H1 (cell line): ENCODE results near the gene PIM2. TPM values are rescaled to one million over a fixed set of nuclear protein-coding genes. Genes with fewer than 3 reads are reported as not detected.

Experiments
- CTCF ChIA-PET: fragments of 300-600 bp; sonication (Branson Sonifier 250); formaldehyde crosslinking; loops from one replicate; lab custom pipeline; 2021; ENCODE audit not compliant: partially characterized antibody; lab: Charles Lee
- POLR2A ChIA-PET: fragments of 300-600 bp; sonication (Branson Sonifier 250); formaldehyde crosslinking; loops from one replicate; lab custom pipeline; 2021; ENCODE audit warnings: inconsistent platforms; ENCODE audit not compliant: partially characterized antibody; lab: Charles Lee
- DNase-seq, 2 experiments: peaks; one replicate each; pipeline versions ENCODE4 v3.0.0 to v3.0.0-alpha.2; 2010 to 2022; ENCODE audit warnings: low spot score in 2 of 2, low read depth in 1 of 2, mixed read lengths in 1 of 2
- FAIRE-seq: peaks from 2 replicates; lab custom pipeline; 2011; peaks lifted over from hg19 to GRCh38; lab: Jason Lieb, UNC
- H2AFZ ChIP-seq: 2 replicates; pipeline ENCODE4 v1.8.1; 2012; ENCODE audit warnings: low read length, inconsistent platforms
- H2AK5ac ChIP-seq: 2 replicates; pipeline ENCODE4 v1.6.1; 2013; ENCODE audit warnings: low read depth, low read length
- H2BK120ac ChIP-seq: replicated peaks from 2 replicates; pipeline ENCODE3; 2013; ENCODE audit warnings: low read depth, low read length, inconsistent platforms
- H2BK12ac ChIP-seq: 2 replicates; pipeline ENCODE4 v1.6.1; 2013; ENCODE audit warnings: low read depth, low read length
- H2BK15ac ChIP-seq: 2 replicates; pipeline ENCODE4 v1.6.1; 2013; ENCODE audit warnings: low read length
- H2BK20ac ChIP-seq: 2 replicates; pipeline ENCODE4 v1.6.1; 2013; ENCODE audit warnings: low read length
- H2BK5ac ChIP-seq: 2 replicates; pipeline ENCODE4 v1.6.1; 2013; ENCODE audit warnings: low read depth, low read length
- H3K14ac ChIP-seq: 2 replicates; pipeline ENCODE4 v1.6.1; 2013; ENCODE audit warnings: inconsistent platforms; ENCODE audit not compliant: insufficient read length
- H3K18ac ChIP-seq: 2 replicates; pipeline ENCODE4 v1.6.1; 2013; ENCODE audit warnings: low read length; ENCODE audit errors: extremely low read depth
- H3K23ac ChIP-seq: 2 replicates; pipeline ENCODE4 v1.6.1; 2013; ENCODE audit warnings: inconsistent platforms; ENCODE audit not compliant: insufficient read length
- H3K23me2 ChIP-seq: 2 replicates; pipeline ENCODE4 v1.6.1; 2013; ENCODE audit warnings: low read depth, low read length
- H3K27ac ChIP-seq: 2 replicates; pipeline ENCODE4 v1.6.1; 2011; ENCODE audit warnings: low read depth, low read length, inconsistent platforms
- H3K27me3 ChIP-seq, 4 experiments: replicated peaks in 1 of 4; 1 replicate in 1 of 4; 2 replicates in 3 of 4; pipeline versions ENCODE4 v1.6.1 to v1.8.1; 2011 to 2013; ENCODE audit warnings: low read length in 3 of 4, mild to moderate bottlenecking in 3 of 4, inconsistent platforms in 2 of 4, mixed read lengths in 2 of 4, moderate library complexity in 1 of 4; ENCODE audit not compliant: control insufficient read depth in 3 of 4, insufficient read depth in 3 of 4; ENCODE audit errors: extremely low read depth in 1 of 4
- H3K36me3 ChIP-seq, 4 experiments: 2 replicates each; pipeline versions ENCODE4 v1.6.1 to v1.8.1; 2011 to 2013; ENCODE audit warnings: mild to moderate bottlenecking in 4 of 4, low read length in 3 of 4, moderate library complexity in 2 of 4, control low read depth in 1 of 4, inconsistent platforms in 1 of 4; ENCODE audit not compliant: insufficient read depth in 4 of 4, control insufficient read depth in 2 of 4
- H3K4ac ChIP-seq: replicated peaks from 2 replicates; pipeline ENCODE3; 2013; ENCODE audit warnings: low read length, low read depth, mixed read lengths, inconsistent platforms; ENCODE audit not compliant: insufficient read length
- H3K4me1 ChIP-seq, 4 experiments: replicated peaks in 1 of 4; 1 replicate in 1 of 4; 2 replicates in 3 of 4; pipeline versions ENCODE4 v1.6.1 to v1.8.1; 2011 to 2013; ENCODE audit warnings: low read length in 3 of 4, inconsistent platforms in 2 of 4, mixed read lengths in 1 of 4; ENCODE audit not compliant: insufficient read depth in 4 of 4, control insufficient read depth in 3 of 4
- H3K4me2 ChIP-seq, 2 experiments: 2 replicates each; pipeline versions ENCODE4 v1.6.1 to v1.8.1; 2011 to 2013; ENCODE audit warnings: low read depth in 2 of 2, low read length in 2 of 2, control low read depth in 1 of 2, inconsistent platforms in 1 of 2, mild to moderate bottlenecking in 1 of 2; ENCODE audit not compliant: insufficient read depth in 1 of 2
- H3K4me3 ChIP-seq, 4 experiments: fragments of 200-600, 300-600 bp in 1 of 4; sonication (generic), shearing (Covaris generic), sonication (Bioruptor Twin) in 1 of 4; 2 replicates each; pipeline versions ENCODE4 v1.5.1 to v1.8.1; 2011 to 2016; ENCODE audit warnings: low read length in 4 of 4, low read depth in 3 of 4, control low read depth in 2 of 4, inconsistent platforms in 2 of 4, mild to moderate bottlenecking in 2 of 4, mixed read lengths in 1 of 4, moderate library complexity in 1 of 4; ENCODE audit not compliant: insufficient read depth in 2 of 4; ENCODE audit errors: extremely low read depth in 1 of 4
- H3K56ac ChIP-seq: replicated peaks from 2 replicates; pipeline ENCODE3; 2013; ENCODE audit warnings: low read depth, mild to moderate bottlenecking, mixed read lengths, low read length, inconsistent platforms; ENCODE audit not compliant: insufficient read length
- H3K79me1 ChIP-seq: 2 replicates; pipeline ENCODE4 v1.6.1; 2013; ENCODE audit warnings: low read depth, low read length, control low read depth
- H3K79me2 ChIP-seq, 2 experiments: 2 replicates each; pipeline versions ENCODE4 v1.6.1 to v1.8.1; 2012 to 2013; ENCODE audit warnings: low read length in 2 of 2, mild to moderate bottlenecking in 2 of 2, inconsistent platforms in 1 of 2; ENCODE audit not compliant: insufficient read depth in 2 of 2, control insufficient read depth in 1 of 2
- H3K9ac ChIP-seq, 4 experiments: replicated peaks in 1 of 4; 1 replicate in 1 of 4; 2 replicates in 3 of 4; pipeline versions ENCODE4 v1.6.1 to v1.8.1; 2011 to 2013; ENCODE audit warnings: low read depth in 3 of 4, low read length in 3 of 4, control low read depth in 2 of 4, mild to moderate bottlenecking in 2 of 4, moderate library complexity in 2 of 4, inconsistent platforms in 1 of 4; ENCODE audit errors: extremely low read depth in 1 of 4
- H3K9me3 ChIP-seq, 2 experiments: 2 replicates each; pipeline versions ENCODE4 v1.6.1 to v1.8.1; 2012 to 2013; ENCODE audit warnings: mild to moderate bottlenecking in 2 of 2, moderate library complexity in 2 of 2, control low read depth in 1 of 2, inconsistent platforms in 1 of 2, low read depth in 1 of 2, low read length in 1 of 2, mixed read lengths in 1 of 2; ENCODE audit not compliant: insufficient read depth in 2 of 2
- H4K20me1 ChIP-seq, 2 experiments: replicated peaks in 1 of 2; 2 replicates each; pipeline versions ENCODE3 to v1.8.1; 2011 to 2013; ENCODE audit warnings: inconsistent platforms in 2 of 2, low read length in 2 of 2, mild to moderate bottlenecking in 1 of 2; ENCODE audit not compliant: insufficient read depth in 2 of 2, control insufficient read depth in 1 of 2
- H4K5ac ChIP-seq: 2 replicates; pipeline ENCODE4 v1.6.1; 2013; ENCODE audit warnings: low read length, low read depth, mixed read lengths, inconsistent platforms; ENCODE audit not compliant: insufficient read length
- H4K8ac ChIP-seq: 2 replicates; pipeline ENCODE4 v1.8.0; 2013; ENCODE audit warnings: mild to moderate bottlenecking, moderate library complexity, low read length, inconsistent platforms; ENCODE audit not compliant: insufficient read depth; ENCODE audit errors: extremely low read depth
- H4K91ac ChIP-seq: replicated peaks from 2 replicates; pipeline ENCODE3; 2013; ENCODE audit warnings: low read length, mixed read lengths, inconsistent platforms; ENCODE audit not compliant: insufficient read length
- CBX5 ChIP-seq: fragments of 300-800, 300-1000 bp; sonication (generic); IDR thresholded peaks from 2 replicates; pipeline ENCODE4 v1.7.1; 2016; ENCODE audit warnings: antibody characterized with exemption, low read length, low read depth
- EZH2 ChIP-seq: fragments of 200-600 bp; sonication (generic); IDR thresholded peaks from 2 replicates; pipeline ENCODE4 v1.7.1; 2012; ENCODE audit warnings: low read depth, mild to moderate bottlenecking, moderate library complexity, low read length, inconsistent platforms; ENCODE audit not compliant: severe bottlenecking
- POLR2AphosphoS5 ChIP-seq: IDR thresholded peaks from 2 replicates; pipeline ENCODE4 v1.6.1; 2011; ENCODE audit warnings: low read depth, low read length
- RNF2 ChIP-seq: fragments of 200-900, 300-1000 bp; sonication (generic); IDR thresholded peaks from 2 replicates; pipeline ENCODE4 v1.7.1; 2016; ENCODE audit warnings: borderline replicate concordance, low read depth, mild to moderate bottlenecking, antibody characterized with exemption, low read length; ENCODE audit not compliant: poor library complexity, severe bottlenecking; ENCODE audit errors: missing control alignments
- TAF7 ChIP-seq: optimal IDR thresholded peaks from 2 replicates; pipeline ENCODE3; 2011; ENCODE audit warnings: low read depth, mild to moderate bottlenecking, inconsistent platforms, low read length, moderate library complexity, borderline replicate concordance
- USF2 ChIP-seq: IDR thresholded peaks from 2 replicates; pipeline ENCODE4 v1.6.1; 2011; ENCODE audit warnings: low read length, improper control_type of control experiment
- WGBS, 2 experiments: shearing (Covaris generic) in 1 of 2; methylation state at CpG; one replicate each; pipeline versions ENCODE4 v1.1.6 to v1.1.7; 2013 to 2015; ENCODE audit warnings: low lambda C conversion rate in 2 of 2, mixed read lengths in 2 of 2, inconsistent platforms in 1 of 2, low coverage in 1 of 2, missing lambda C conversion rate in 1 of 2; ENCODE audit not compliant: insufficient replicate concordance in 2 of 2, insufficient coverage in 1 of 2, insufficient read length in 1 of 2; ENCODE audit errors: extremely low coverage in 1 of 2, missing lambda C conversion rate in 1 of 2; 5-methylcytosine and 5-hydroxymethylcytosine counted together
- polyA plus RNA-seq, 7 experiments: library from polyadenylated mRNA; depleted of rRNA in 3 of 7; stranded (reverse) in 5 of 7; unstranded in 2 of 7; fragments of >200 nt in 5 of 7; fragments of 200-250 nt in 2 of 7; gene quantifications; 1 replicate in 5 of 7; 2 replicates in 1 of 7; 4 replicates in 1 of 7; pipeline versions ENCODE4 v1.2.1 to v1.2.3, GENCODE V29; 2011 to 2013; ENCODE audit warnings: missing spikeins in 2 of 7, mixed read lengths in 2 of 7
- total RNA-seq: library from RNA; stranded (reverse); fragmentation: NEBNext Ultra II Directional; extraction: Animal tissue kit (Norgen Biotek cat#: 25700); gene quantifications from 2 replicates; pipeline ENCODE4 v1.2.1, GENCODE V29; 2021

Gene PIM2
- total and polyA plus RNA-seq, 2 of the 8 experiments (the other 6 are each of a cell fraction or from before 2014, with no cell fraction given): 180 to 203 TPM

- Histone ChIP-seq H2BK120ac (no peak overlapping the region), H3K9me3 (no peaks in the 10 kb centered on the region; a peak in 1 of 4 replicates), H2BK15ac (no peak overlapping the region), H3K9ac (peak overlapping the region; percentile 74 to 96 (median 83)), H2BK12ac (no peak overlapping the region), H2AK5ac (no peak overlapping the region), H3K27ac (peak overlapping the region; percentile 81; the same call in 1 of the 2 replicates), H3K79me1 (no peaks in the 10 kb centered on the region), H3K23ac (no peak overlapping the region), H3K4me3 (peak overlapping the region; percentile 72 to 96 (median 88)), H4K20me1 (peaks cover 14 to 24% of the 10 kb centered on the region in 2 experiments), H3K36me3 (peaks cover 11 to 41% (median 28%) of the 10 kb centered on the region in 4 experiments; a peak in 7 of 8 replicates), H4K8ac (no peak overlapping the region), H4K5ac (peak overlapping the region; percentile 21), H2BK20ac (no peak overlapping the region), H2AFZ (no peak overlapping the region), H3K56ac (peak overlapping the region; percentile 53), H3K27me3 (no peaks in the 10 kb centered on the region), H3K79me2 (peaks cover 16 to 59% of the 10 kb centered on the region in 2 experiments), H3K4me1 (peaks cover 8 to 15% (median 14%) of the 10 kb centered on the region in 4 experiments), H3K4ac (no peak overlapping the region), H3K14ac (no peak overlapping the region), H3K4me2 (peak overlapping the region; percentile 46 to 83), H3K18ac (no peak overlapping the region; the same call in 1 of the 2 replicates), H2BK5ac (peak overlapping the region; percentile 93; the same call in 1 of the 2 replicates), H3K23me2 (peaks cover 11% of the 10 kb centered on the region), H4K91ac (no peak overlapping the region)
- CTCF ChIA-PET: no interaction called here
- 0% methylated on average over 1 of the region's 23 CpGs; no CpG with 5 or more reads in 1 of the 2 experiments for WGBS, 2 experiments
- TF ChIP-seq CBX5 (no peak), RNF2 (no peak), TAF7 (no peak), EZH2 (no peak), POLR2AphosphoS5 (0 out of 2 replicates have a peak, but pooled peaks have one; percentile 14), USF2 (no peak)
- POLR2A ChIA-PET: interaction anchor here (1.4 to 30.9 kb wide), 2 partner anchors 15 to 27 kb away, joined by 3 to 572 read pairs; no protein-coding TSS in a partner anchor
- DNase-seq (no peak), FAIRE-seq (no peak)
Observed at GRCh38 chrX:48918301-48918642, 552 bp downstream of the PIM2 start.
